Brain microvascular endothelial cell (primary cell): ENCODE measurements around the gene GPA33.

Experiments used
- DNase-seq: peaks from one replicate; pipeline ENCODE4 v3.0.0-alpha.2; 2020
- H3K27ac ChIP-seq: fragments of 250-450 bp; sonication (Bioruptor Pico); 2 replicates; pipeline ENCODE4 v1.5.1; 2020; ENCODE audit warnings: mild to moderate bottlenecking, moderate library complexity
- H3K27me3 ChIP-seq: fragments of 250-450 bp; sonication (Bioruptor Pico); replicated peaks from 2 replicates; pipeline ENCODE4 v1.5.1; 2020; ENCODE audit warnings: mild to moderate bottlenecking
- H3K36me3 ChIP-seq: fragments of 250-450 bp; sonication (Bioruptor Pico); replicated peaks from 2 replicates; pipeline ENCODE4 v1.5.1; 2020; ENCODE audit warnings: mild to moderate bottlenecking
- H3K4me3 ChIP-seq: 2 replicates; pipeline ENCODE4 v1.5.1; 2011; ENCODE audit warnings: low read depth, mild to moderate bottlenecking, control low read depth, low read length, moderate library complexity
- in situ Hi-C: cut with HindIII; loops from 2 replicates; pipeline ENCODE4 v1.10.0; 2017; ENCODE audit warnings: low sequenced_read_pairs, low pct_ligation_motif_present
- TF ChIP-seq, protein P1 (sequence below): IDR thresholded peaks from 2 replicates; pipeline ENCODE4 v1.5.1; 2011; ENCODE audit warnings: low read depth, mild to moderate bottlenecking, moderate library complexity, low read length, control low read depth, inconsistent platforms; ENCODE audit errors: missing control alignments

Gene GPA33

GRCh38 chr1:167065471-167065870, 24.7 kb downstream of the GPA33 start:
- H3K36me3 ChIP-seq, result no peaks in the 10 kb centered on the region
- in situ Hi-C loops, result loop anchor here (10.0 kb wide), 1 partner anchor 151 kb away; no protein-coding TSS in a partner anchor
- H3K27ac ChIP-seq, result no peak overlapping the region
- DNase-seq, result no peak
- TF ChIP-seq, protein P1, sequence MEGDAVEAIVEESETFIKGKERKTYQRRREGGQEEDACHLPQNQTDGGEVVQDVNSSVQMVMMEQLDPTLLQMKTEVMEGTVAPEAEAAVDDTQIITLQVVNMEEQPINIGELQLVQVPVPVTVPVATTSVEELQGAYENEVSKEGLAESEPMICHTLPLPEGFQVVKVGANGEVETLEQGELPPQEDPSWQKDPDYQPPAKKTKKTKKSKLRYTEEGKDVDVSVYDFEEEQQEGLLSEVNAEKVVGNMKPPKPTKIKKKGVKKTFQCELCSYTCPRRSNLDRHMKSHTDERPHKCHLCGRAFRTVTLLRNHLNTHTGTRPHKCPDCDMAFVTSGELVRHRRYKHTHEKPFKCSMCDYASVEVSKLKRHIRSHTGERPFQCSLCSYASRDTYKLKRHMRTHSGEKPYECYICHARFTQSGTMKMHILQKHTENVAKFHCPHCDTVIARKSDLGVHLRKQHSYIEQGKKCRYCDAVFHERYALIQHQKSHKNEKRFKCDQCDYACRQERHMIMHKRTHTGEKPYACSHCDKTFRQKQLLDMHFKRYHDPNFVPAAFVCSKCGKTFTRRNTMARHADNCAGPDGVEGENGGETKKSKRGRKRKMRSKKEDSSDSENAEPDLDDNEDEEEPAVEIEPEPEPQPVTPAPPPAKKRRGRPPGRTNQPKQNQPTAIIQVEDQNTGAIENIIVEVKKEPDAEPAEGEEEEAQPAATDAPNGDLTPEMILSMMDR, result no peak
- H3K4me3 ChIP-seq, result no peak overlapping the region
- H3K27me3 ChIP-seq, result no peaks in the 10 kb centered on the region

- no peaks in the 10 kb centered on the region for H3K27me3 ChIP-seq
- no peak overlapping the region for H3K27ac ChIP-seq
- in situ Hi-C loops, result loop anchor here (10.0 kb wide), 1 partner anchor 150 kb away; no protein-coding TSS in a partner anchor
Measured at GRCh38 chr1:167064621-167065020, 25.6 kb downstream of the GPA33 start.

DNA sequence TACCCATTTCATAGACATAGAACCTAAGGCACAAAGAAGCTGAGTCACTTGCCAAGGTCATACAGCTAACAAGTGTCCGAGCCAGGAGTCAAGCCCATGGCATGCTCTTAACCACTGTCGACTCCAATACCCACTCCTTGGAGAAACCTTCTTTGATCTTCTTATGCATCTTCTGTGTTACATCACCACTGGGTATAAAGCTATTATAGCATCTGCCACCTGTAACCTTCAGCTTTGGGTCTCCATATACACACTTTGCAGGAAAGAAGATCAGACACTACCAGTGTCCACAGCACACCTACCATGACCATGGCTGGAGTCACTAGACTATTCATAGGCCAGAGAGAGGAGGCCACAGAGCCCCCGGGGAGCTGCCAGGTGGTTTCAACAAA, 29.1 kb downstream of the GPA33 start:
- no peak overlapping the region for H3K4me3 ChIP-seq
- H3K36me3 ChIP-seq, result no peaks in the 10 kb centered on the region
- no peak for DNase-seq
- H3K27ac ChIP-seq, result no peak overlapping the region
- TF ChIP-seq, protein P1, result no peak
- in situ Hi-C loops, result loop anchor here (10.0 kb wide), 1 partner anchor 146 kb away; no protein-coding TSS in a partner anchor
- H3K27me3 ChIP-seq, result no peaks in the 10 kb centered on the region

More at GRCh38 chr1:167064621-167065020, 25.6 kb downstream of the GPA33 start:
- TF ChIP-seq, protein P1, result no peak
- no peak for DNase-seq
- Histone ChIP-seq H3K4me3 (no peak overlapping the region), H3K36me3 (no peaks in the 10 kb centered on the region)

DNA sequence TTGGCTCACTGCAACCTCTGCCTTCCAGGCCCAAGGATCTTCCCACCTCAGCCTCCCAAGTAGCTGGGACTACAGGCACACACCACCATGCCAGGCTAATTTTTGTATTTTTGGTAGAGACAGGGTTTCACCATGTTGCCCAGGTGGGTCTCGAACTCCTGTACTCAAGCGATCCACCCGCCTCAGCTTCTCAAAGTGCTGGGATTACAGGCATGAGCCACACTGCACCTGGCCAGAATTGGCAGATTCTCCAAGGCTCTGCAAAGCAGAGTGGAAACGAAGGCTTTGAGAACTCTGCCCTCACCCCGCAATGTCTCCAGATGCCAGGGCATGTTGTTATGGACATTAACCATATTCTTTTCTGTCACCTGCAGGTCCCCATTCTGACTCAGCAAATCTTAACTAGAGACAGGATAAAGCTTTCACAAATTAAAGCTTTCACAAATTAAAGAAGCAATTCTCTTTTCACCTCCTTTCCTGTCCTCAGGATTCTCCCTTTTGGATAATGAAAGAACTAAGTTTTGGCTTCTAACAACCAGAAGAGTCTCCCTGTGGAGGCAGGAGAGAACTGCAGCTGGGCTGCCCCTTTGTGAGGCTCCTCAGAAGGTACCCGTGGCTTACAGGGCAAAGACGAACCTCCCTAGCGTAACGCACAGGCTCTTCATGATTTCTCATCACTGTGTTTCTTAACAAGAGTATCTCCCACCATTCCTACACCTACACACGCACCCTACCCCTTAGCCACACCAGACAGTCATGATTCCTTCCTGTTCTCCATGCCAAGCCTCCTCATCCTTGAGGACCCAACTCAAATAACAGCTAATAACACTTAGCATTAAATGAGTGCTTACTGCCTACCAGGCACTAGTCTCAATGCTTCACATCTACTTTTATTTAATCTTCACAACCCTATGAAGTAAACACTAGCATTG, 29.8 kb downstream of the GPA33 start:
- no peak overlapping the region for H3K4me3 ChIP-seq
- no peaks in the 10 kb centered on the region for H3K36me3 ChIP-seq
- TF ChIP-seq, protein P1, result peak; percentile 66
- no peak overlapping the region for H3K27ac ChIP-seq
- H3K27me3 ChIP-seq, result no peaks in the 10 kb centered on the region
- in situ Hi-C loops, result loop anchor here (10.0 kb wide), 1 partner anchor 146 kb away; no protein-coding TSS in a partner anchor
- no peak for DNase-seq

GRCh38 chr1:167059809-167060107, 30.4 kb downstream of the GPA33 start:
- in situ Hi-C loops, result loop anchor here (10.0 kb wide), 1 partner anchor 145 kb away; no protein-coding TSS in a partner anchor
- H3K27me3 ChIP-seq, result peaks cover 3% of the 10 kb centered on the region
- no peak for DNase-seq
- no peaks in the 10 kb centered on the region for H3K36me3 ChIP-seq
- H3K27ac ChIP-seq, result no peak overlapping the region
- TF ChIP-seq, protein P1, result no peak
- no peak overlapping the region for H3K4me3 ChIP-seq
